Measurements from ENCODE around the gene FRRS1. TPM values are rescaled to one million over a fixed set of nuclear protein-coding genes. Genes with fewer than 3 reads are reported as not detected.

FRRS1 gene
- polyA plus RNA-seq, 2 of the 4 experiments (the other 2 are of a cell fraction): 2.4 to 4.9 TPM

DNA sequence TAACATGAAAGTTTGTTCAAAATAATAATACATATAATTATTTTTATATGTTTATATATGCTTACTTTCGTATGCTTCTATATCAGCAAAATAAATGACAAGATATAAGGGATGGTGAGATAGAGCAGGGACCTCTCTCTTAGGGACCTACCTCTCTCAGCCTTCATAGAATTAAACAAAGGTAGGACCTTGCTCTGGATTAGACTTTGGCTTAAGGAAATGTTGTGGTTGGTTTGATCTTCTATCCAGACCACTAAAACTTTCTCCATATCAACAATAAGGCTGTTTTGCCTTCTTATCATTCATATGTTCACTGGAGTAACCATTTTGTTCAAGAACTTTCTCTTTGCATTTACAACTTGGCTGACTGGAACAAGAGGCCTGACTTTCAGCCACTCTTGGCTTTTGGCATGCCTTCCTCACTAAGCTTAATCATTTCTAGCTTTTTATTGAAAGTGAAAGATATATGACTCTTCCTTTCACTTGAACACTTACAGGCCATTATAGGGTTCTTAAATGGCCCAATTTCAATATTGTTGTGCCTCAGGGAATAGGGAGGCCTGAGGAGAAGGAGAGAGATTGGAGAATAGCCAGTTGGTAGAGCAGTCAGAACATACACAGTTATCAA lies 14.4 kb downstream of the FRRS1 start:
- no peak for FAIRE-seq
- Histone ChIP-seq H3K4me3 (no peak overlapping the region), H3K4me1 (peaks cover 31% of the 10 kb centered on the region), H3K27ac (no peak overlapping the region), H3K9me3 (no peaks in the 10 kb centered on the region), H3K4me2 (no peak overlapping the region)
- 88% methylated on average over 1 of the region's 1 CpG for WGBS (ENCODE audit: missing lambda C conversion rate)
- ChIA-PET CTCF (no interaction called here), POLR2A (no interaction called here)
- no peak for ATAC-seq
- no peak for DNase-seq (ENCODE audit: low read depth in 1 of 2, low spot score in 1 of 2)
- TF ChIP-seq MAZ (IDR thresholded peaks at IDR 0.05; ENCODE audit: borderline replicate concordance, low read depth, low read length): no peak
- TF ChIP-seq MYC (IDR thresholded peaks at IDR 0.05; ENCODE audit: borderline replicate concordance, low read length): no peak
- no peak for TF ChIP-seq MAFK (IDR thresholded peaks at IDR 0.05; ENCODE audit: partially characterized antibody)
- no peak for TF ChIP-seq POLR2A (IDR thresholded peaks at IDR 0.05; ENCODE audit: low read length)
- no peak for TF ChIP-seq ZSCAN20 (CRISPR knock-in tag; IDR thresholded peaks at IDR 0.05)
- TF ChIP-seq, protein P1, sequence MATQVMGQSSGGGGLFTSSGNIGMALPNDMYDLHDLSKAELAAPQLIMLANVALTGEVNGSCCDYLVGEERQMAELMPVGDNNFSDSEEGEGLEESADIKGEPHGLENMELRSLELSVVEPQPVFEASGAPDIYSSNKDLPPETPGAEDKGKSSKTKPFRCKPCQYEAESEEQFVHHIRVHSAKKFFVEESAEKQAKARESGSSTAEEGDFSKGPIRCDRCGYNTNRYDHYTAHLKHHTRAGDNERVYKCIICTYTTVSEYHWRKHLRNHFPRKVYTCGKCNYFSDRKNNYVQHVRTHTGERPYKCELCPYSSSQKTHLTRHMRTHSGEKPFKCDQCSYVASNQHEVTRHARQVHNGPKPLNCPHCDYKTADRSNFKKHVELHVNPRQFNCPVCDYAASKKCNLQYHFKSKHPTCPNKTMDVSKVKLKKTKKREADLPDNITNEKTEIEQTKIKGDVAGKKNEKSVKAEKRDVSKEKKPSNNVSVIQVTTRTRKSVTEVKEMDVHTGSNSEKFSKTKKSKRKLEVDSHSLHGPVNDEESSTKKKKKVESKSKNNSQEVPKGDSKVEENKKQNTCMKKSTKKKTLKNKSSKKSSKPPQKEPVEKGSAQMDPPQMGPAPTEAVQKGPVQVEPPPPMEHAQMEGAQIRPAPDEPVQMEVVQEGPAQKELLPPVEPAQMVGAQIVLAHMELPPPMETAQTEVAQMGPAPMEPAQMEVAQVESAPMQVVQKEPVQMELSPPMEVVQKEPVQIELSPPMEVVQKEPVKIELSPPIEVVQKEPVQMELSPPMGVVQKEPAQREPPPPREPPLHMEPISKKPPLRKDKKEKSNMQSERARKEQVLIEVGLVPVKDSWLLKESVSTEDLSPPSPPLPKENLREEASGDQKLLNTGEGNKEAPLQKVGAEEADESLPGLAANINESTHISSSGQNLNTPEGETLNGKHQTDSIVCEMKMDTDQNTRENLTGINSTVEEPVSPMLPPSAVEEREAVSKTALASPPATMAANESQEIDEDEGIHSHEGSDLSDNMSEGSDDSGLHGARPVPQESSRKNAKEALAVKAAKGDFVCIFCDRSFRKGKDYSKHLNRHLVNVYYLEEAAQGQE (IDR thresholded peaks at IDR 0.05): no peak

DNA sequence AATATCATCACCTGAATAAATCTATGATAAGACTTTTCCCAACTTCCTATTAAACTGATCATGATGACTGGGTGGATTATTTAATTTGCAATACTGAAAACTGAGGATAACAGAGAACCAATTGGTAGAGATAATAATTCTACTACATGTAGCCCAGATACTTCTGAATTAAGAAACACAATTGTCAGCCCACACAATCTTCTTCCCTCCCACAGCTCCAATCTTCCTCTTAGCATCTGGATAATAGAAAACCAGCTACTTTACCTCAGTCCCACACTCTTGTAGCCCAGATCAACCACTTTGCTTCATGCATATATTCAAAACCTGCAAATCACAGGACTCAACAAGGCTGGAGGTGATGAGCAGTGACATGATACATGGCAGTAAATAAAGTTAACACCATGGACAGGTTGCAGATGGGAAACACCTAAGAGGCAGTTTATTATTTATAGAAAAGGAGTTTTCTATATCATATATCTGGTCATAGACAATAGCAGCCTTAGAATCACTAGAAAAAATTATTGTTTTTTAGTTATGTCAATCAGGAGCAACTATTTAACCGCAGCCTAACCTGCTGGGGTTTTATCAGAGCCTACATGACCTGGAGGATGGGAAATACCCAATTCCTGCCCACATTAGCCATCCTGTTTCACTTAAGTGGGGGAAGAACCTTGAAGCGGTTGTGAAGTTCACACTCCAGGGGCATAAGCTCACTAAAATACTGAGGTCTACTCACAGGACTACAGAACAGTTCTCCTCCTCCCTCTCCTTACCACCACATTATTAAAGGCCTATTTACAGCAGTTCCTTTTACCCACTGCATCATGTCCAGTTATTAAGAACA lies 16.7 kb downstream of the FRRS1 start:
- no peaks in the 10 kb centered on the region for H3K9me3 ChIP-seq
- peaks cover 15% of the 10 kb centered on the region; the same call in 2 of the 3 replicates for H3K4me1 ChIP-seq
- no peak for TF ChIP-seq NFE2L2 (conservative IDR thresholded peaks at IDR 0.05; ENCODE audit: low read length)
- no peak for TF ChIP-seq HES2 (IDR thresholded peaks at IDR 0.05)
- TF ChIP-seq FOXS1 (CRISPR knock-in tag; IDR thresholded peaks at IDR 0.05): no peak
- no peak for TF ChIP-seq CHD2 (IDR thresholded peaks at IDR 0.05; ENCODE audit: low read length, partially characterized antibody)
- no peak for TF ChIP-seq CBX8 (IDR thresholded peaks at IDR 0.05)
- no peak for TF ChIP-seq MAX (IDR thresholded peaks at IDR 0.05)
- no peak for TF ChIP-seq POLR2A (IDR thresholded peaks at IDR 0.05; ENCODE audit: low read length)
- no peak for TF ChIP-seq NR3C1 (IDR thresholded peaks at IDR 0.05)
- TF ChIP-seq RNF2 (IDR thresholded peaks at IDR 0.05; ENCODE audit: borderline replicate concordance, low read depth): no peak
- TF ChIP-seq, protein P2, sequence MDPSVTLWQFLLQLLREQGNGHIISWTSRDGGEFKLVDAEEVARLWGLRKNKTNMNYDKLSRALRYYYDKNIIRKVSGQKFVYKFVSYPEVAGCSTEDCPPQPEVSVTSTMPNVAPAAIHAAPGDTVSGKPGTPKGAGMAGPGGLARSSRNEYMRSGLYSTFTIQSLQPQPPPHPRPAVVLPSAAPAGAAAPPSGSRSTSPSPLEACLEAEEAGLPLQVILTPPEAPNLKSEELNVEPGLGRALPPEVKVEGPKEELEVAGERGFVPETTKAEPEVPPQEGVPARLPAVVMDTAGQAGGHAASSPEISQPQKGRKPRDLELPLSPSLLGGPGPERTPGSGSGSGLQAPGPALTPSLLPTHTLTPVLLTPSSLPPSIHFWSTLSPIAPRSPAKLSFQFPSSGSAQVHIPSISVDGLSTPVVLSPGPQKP (IDR thresholded peaks at IDR 0.05; ENCODE audit: low read depth, low read length): no peak
- TF ChIP-seq KDM5A (IDR thresholded peaks at IDR 0.05): no peak
- no peak for TF ChIP-seq FOSL2 (IDR thresholded peaks at IDR 0.05)
- no peak for TF ChIP-seq FOSL2 (CRISPR knock-in tag; IDR thresholded peaks at IDR 0.05)
- no peak for TF ChIP-seq RARB (CRISPR knock-in tag; IDR thresholded peaks at IDR 0.05)
- no peak for TF ChIP-seq HOXB5 (CRISPR knock-in tag; IDR thresholded peaks at IDR 0.05)
- DNase-seq (ENCODE audit: low read depth in 1 of 2, low spot score in 1 of 2) (no peak), FAIRE-seq (no peak), ATAC-seq (no peak)
- H3K4me3 ChIP-seq: no peak overlapping the region
- no peak overlapping the region for H3K4me2 ChIP-seq
- WGBS (ENCODE audit: missing lambda C conversion rate): 50% methylated on average over 2 of the region's 2 CpGs
- CTCF ChIA-PET: interaction anchor here (0.5 kb wide), 1 partner anchor 645 kb away, joined by 3 read pairs; no protein-coding TSS in a partner anchor
- POLR2A ChIA-PET: no interaction called here
- H3K27ac ChIP-seq: no peak overlapping the region

Data from A549 (cell line).